Testis (tissue), 2 donors: ENCODE results near the gene CPEB1.

ENCODE experiments used
- CTCF ChIP-seq, 3 experiments: fragments of 450-650 bp in 2 of 3; fragments of 200-600 bp in 1 of 3; sonication (generic) in 1 of 3; IDR thresholded peaks; one replicate each; pipeline ENCODE4 v1.5.1; 2016 to 2019; ENCODE audit warnings: antibody characterized with exemption in 3 of 3, mild to moderate bottlenecking in 2 of 3, moderate library complexity in 1 of 3
- POLR2A ChIP-seq: fragments of 450-650 bp; IDR thresholded peaks from one replicate; pipeline ENCODE4 v1.6.1; 2017; ENCODE audit warnings: antibody characterized with exemption, mild to moderate bottlenecking, moderate library complexity

GRCh38 chr15:82670699-82671098, 23.5 kb upstream of the CPEB1 start:
- TF ChIP-seq CTCF (IDR thresholded peaks at IDR 0.05) (no peak), POLR2A (no peak)
